ENCODE results near the gene INKA1.
A peak's percentile ranks its signal among the peaks of the same experiment; 100 is the strongest.

The INKA1 gene

GRCh38 chr3:49826016-49826415, 23.0 kb downstream of the INKA1 start:
- H3K4me3 ChIP-seq (replicated peaks; ENCODE audit: insufficient read depth, low read length): no peak overlapping the region
- DNase-seq (ENCODE audit: low read depth in 1 of 2, low spot score in 1 of 2): no peak
- H3K27me3 ChIP-seq (ENCODE audit: insufficient read depth, poor library complexity, severe bottlenecking): no peaks in the 10 kb centered on the region
- TF ChIP-seq SPI1 (IDR thresholded peaks at IDR 0.05; ENCODE audit: borderline replicate concordance, low read depth): no peak
- no peak for TF ChIP-seq GABPA (IDR thresholded peaks at IDR 0.05; ENCODE audit: low read depth)
- no peak for TF ChIP-seq CTCF (IDR thresholded peaks at IDR 0.05; ENCODE audit: insufficient read depth, low read length)
- TF ChIP-seq REST (IDR thresholded peaks at IDR 0.05; ENCODE audit: insufficient replicate concordance, low read depth): no peak
- no peak for TF ChIP-seq POLR2AphosphoS5 (IDR thresholded peaks at IDR 0.05; ENCODE audit: low read depth)
- no peak overlapping the region for H3K27ac ChIP-seq (replicated peaks)

DNA sequence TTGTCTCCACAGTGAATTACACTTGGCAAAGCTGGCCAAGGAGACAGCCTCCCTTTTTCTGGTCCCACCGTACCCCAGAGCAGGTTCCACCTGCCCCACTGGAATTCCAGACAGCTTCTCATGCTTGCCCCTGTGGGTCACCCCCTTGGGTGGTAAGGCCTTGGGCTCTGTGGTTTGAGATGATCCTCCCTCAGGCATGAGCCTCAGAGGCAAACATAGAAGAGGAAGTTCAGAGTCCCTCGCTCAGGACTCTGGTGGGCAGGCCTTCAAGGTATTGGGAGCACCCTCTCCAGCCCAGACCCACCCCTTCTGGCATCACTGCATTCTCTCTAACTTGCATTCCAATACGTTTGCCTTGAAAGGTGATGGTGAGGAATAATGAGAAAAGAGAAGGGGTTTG, 28.3 kb downstream of the INKA1 start:
- peak in 1 of 2 experiments; percentile 48 for DNase-seq (ENCODE audit: low read depth in 1 of 2, low spot score in 1 of 2)
- Histone ChIP-seq H3K27ac (replicated peaks) (no peak overlapping the region), H3K27me3 (ENCODE audit: insufficient read depth, poor library complexity, severe bottlenecking) (no peaks in the 10 kb centered on the region), H3K4me3 (replicated peaks; ENCODE audit: insufficient read depth, low read length) (no peak overlapping the region)
- TF ChIP-seq CTCF (IDR thresholded peaks at IDR 0.05; ENCODE audit: insufficient read depth, low read length): no peak
- TF ChIP-seq SPI1 (IDR thresholded peaks at IDR 0.05; ENCODE audit: borderline replicate concordance, low read depth): no peak
- no peak for TF ChIP-seq POLR2AphosphoS5 (IDR thresholded peaks at IDR 0.05; ENCODE audit: low read depth)
- TF ChIP-seq REST (IDR thresholded peaks at IDR 0.05; ENCODE audit: insufficient replicate concordance, low read depth): no peak
- no peak for TF ChIP-seq GABPA (IDR thresholded peaks at IDR 0.05; ENCODE audit: low read depth)

- peak; percentile 43 to 82 for DNase-seq (ENCODE audit: low read depth in 1 of 2, low spot score in 1 of 2)
- TF ChIP-seq CTCF (IDR thresholded peaks at IDR 0.05; ENCODE audit: insufficient read depth, low read length): peak; percentile 91
- no peak for TF ChIP-seq GABPA (IDR thresholded peaks at IDR 0.05; ENCODE audit: low read depth)
- H3K4me3 ChIP-seq (replicated peaks; ENCODE audit: insufficient read depth, low read length): no peak overlapping the region
- no peaks in the 10 kb centered on the region for H3K27me3 ChIP-seq (ENCODE audit: insufficient read depth, poor library complexity, severe bottlenecking)
- no peak overlapping the region for H3K27ac ChIP-seq (replicated peaks)
Observed at GRCh38 chr3:49839193-49839809, 36.2 kb downstream of the INKA1 start.

GRCh38 chr3:49840388-49840787, 37.3 kb downstream of the INKA1 start:
- H3K4me3 ChIP-seq (replicated peaks; ENCODE audit: insufficient read depth, low read length): no peak overlapping the region
- H3K27ac ChIP-seq (replicated peaks): no peak overlapping the region
- TF ChIP-seq CTCF (IDR thresholded peaks at IDR 0.05; ENCODE audit: insufficient read depth, low read length): no peak
- TF ChIP-seq SPI1 (IDR thresholded peaks at IDR 0.05; ENCODE audit: borderline replicate concordance, low read depth): no peak
- TF ChIP-seq REST (IDR thresholded peaks at IDR 0.05; ENCODE audit: insufficient replicate concordance, low read depth): no peak
- TF ChIP-seq GABPA (IDR thresholded peaks at IDR 0.05; ENCODE audit: low read depth): no peak
- no peak for TF ChIP-seq POLR2AphosphoS5 (IDR thresholded peaks at IDR 0.05; ENCODE audit: low read depth)
- no peaks in the 10 kb centered on the region for H3K27me3 ChIP-seq (ENCODE audit: insufficient read depth, poor library complexity, severe bottlenecking)
- no peak for DNase-seq (ENCODE audit: low read depth in 1 of 2, low spot score in 1 of 2)
